ENCODE data around the gene ABHD6. TPM values are rescaled to one million over a fixed set of nuclear protein-coding genes. Genes with fewer than 3 reads are reported as not detected.

The ABHD6 gene
- total RNA-seq, 1 experiment from 2014 or later: 6.5 TPM

- Histone ChIP-seq H4K20me1 (ENCODE audit: insufficient read depth) (peaks cover 24% of the 10 kb centered on the region), H3K36me3 (ENCODE audit: low read depth) (no peaks in the 10 kb centered on the region), H3K4me3 (no peak overlapping the region), H3K79me2 (ENCODE audit: low read depth) (no peaks in the 10 kb centered on the region), H3K4me2 (no peak overlapping the region), H2AFZ (no peak overlapping the region), H3K27me3 (ENCODE audit: insufficient read depth, low read depth) (no peaks in the 10 kb centered on the region), H3K9me3 (ENCODE audit: insufficient read depth, low read depth) (no peaks in the 10 kb centered on the region), H3K27ac (no peak overlapping the region), H3F3A (ENCODE audit: insufficient read depth, low read depth) (peaks cover 11% of the 10 kb centered on the region; the same call in 1 of the 2 replicates), H3K4me1 (replicated peaks; ENCODE audit: insufficient read depth) (no peaks in the 10 kb centered on the region), H3K9me2 (ENCODE audit: insufficient read depth) (no peaks in the 10 kb centered on the region)
- ChIA-PET POLR2A (ENCODE audit: unreplicated experiment) (no interaction called here), CTCF (no interaction called here)
- TF ChIP-seq, protein P1, sequence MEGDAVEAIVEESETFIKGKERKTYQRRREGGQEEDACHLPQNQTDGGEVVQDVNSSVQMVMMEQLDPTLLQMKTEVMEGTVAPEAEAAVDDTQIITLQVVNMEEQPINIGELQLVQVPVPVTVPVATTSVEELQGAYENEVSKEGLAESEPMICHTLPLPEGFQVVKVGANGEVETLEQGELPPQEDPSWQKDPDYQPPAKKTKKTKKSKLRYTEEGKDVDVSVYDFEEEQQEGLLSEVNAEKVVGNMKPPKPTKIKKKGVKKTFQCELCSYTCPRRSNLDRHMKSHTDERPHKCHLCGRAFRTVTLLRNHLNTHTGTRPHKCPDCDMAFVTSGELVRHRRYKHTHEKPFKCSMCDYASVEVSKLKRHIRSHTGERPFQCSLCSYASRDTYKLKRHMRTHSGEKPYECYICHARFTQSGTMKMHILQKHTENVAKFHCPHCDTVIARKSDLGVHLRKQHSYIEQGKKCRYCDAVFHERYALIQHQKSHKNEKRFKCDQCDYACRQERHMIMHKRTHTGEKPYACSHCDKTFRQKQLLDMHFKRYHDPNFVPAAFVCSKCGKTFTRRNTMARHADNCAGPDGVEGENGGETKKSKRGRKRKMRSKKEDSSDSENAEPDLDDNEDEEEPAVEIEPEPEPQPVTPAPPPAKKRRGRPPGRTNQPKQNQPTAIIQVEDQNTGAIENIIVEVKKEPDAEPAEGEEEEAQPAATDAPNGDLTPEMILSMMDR (conservative IDR thresholded peaks at IDR 0.05): no peak
- no peak for TF ChIP-seq EZH2 (IDR thresholded peaks at IDR 0.05; ENCODE audit: low read depth)
- TSS peak; percentile 1 for BruUV-seq (replicated peaks)
- intact Hi-C loops (cut with micrococcal nuclease; ENCODE audit: unreplicated experiment): loop anchor here (1.0 to 5.0 kb wide), 4 partner anchors 93 to 306 kb away; no protein-coding TSS in a partner anchor
- DNase-seq: no peak
Measured at GRCh38 chr3:58321791-58322190, 84.2 kb downstream of the ABHD6 start.

GRCh38 chr3:58322793-58323192 is 85.2 kb downstream of the ABHD6 start:
- intact Hi-C loops (cut with micrococcal nuclease; ENCODE audit: unreplicated experiment): loop anchor here (5.0 kb wide), 2 partner anchors 140 to 305 kb away; no protein-coding TSS in a partner anchor
- Histone ChIP-seq H3K27me3 (ENCODE audit: insufficient read depth, low read depth) (no peaks in the 10 kb centered on the region), H3K4me1 (replicated peaks; ENCODE audit: insufficient read depth) (no peaks in the 10 kb centered on the region), H3K4me2 (no peak overlapping the region), H3F3A (ENCODE audit: insufficient read depth, low read depth) (peaks cover 11% of the 10 kb centered on the region; the same call in 1 of the 2 replicates), H3K9me3 (ENCODE audit: insufficient read depth, low read depth) (no peaks in the 10 kb centered on the region), H4K20me1 (ENCODE audit: insufficient read depth) (peaks cover 22% of the 10 kb centered on the region), H3K36me3 (ENCODE audit: low read depth) (no peaks in the 10 kb centered on the region), H2AFZ (no peak overlapping the region), H3K27ac (no peak overlapping the region), H3K9me2 (ENCODE audit: insufficient read depth) (no peaks in the 10 kb centered on the region), H3K79me2 (ENCODE audit: low read depth) (no peaks in the 10 kb centered on the region), H3K4me3 (no peak overlapping the region)
- ChIA-PET CTCF (no interaction called here), POLR2A (ENCODE audit: unreplicated experiment) (no interaction called here)
- no peak for DNase-seq
- no peak for TF ChIP-seq EZH2 (IDR thresholded peaks at IDR 0.05; ENCODE audit: low read depth)
- TF ChIP-seq, protein P1 (conservative IDR thresholded peaks at IDR 0.05): no peak
- BruUV-seq (replicated peaks): no TSS peak

GRCh38 chr3:58323529-58324390 is 86.2 kb downstream of the ABHD6 start:
- no peak for DNase-seq
- H4K20me1 ChIP-seq (ENCODE audit: insufficient read depth): peaks cover 13% of the 10 kb centered on the region
- POLR2A ChIA-PET (ENCODE audit: unreplicated experiment): no interaction called here
- no TSS peak for BruUV-seq (replicated peaks)
- peaks cover 7% of the 10 kb centered on the region; the same call in 1 of the 2 replicates for H3F3A ChIP-seq (ENCODE audit: insufficient read depth, low read depth)
- CTCF ChIA-PET: no interaction called here
- H3K9me3 ChIP-seq (ENCODE audit: insufficient read depth, low read depth): no peaks in the 10 kb centered on the region
- intact Hi-C loops (cut with micrococcal nuclease; ENCODE audit: unreplicated experiment): loop anchor here (5.0 kb wide), 2 partner anchors 139 to 304 kb away; no protein-coding TSS in a partner anchor
- no peaks in the 10 kb centered on the region for H3K79me2 ChIP-seq (ENCODE audit: low read depth)
- H3K27ac ChIP-seq: no peak overlapping the region
- no peak overlapping the region for H2AFZ ChIP-seq
- TF ChIP-seq, protein P1 (conservative IDR thresholded peaks at IDR 0.05): no peak
- no peak for TF ChIP-seq EZH2 (IDR thresholded peaks at IDR 0.05; ENCODE audit: low read depth)
- no peaks in the 10 kb centered on the region for H3K4me1 ChIP-seq (replicated peaks; ENCODE audit: insufficient read depth)
- H3K27me3 ChIP-seq (ENCODE audit: insufficient read depth, low read depth): no peaks in the 10 kb centered on the region
- no peaks in the 10 kb centered on the region for H3K9me2 ChIP-seq (ENCODE audit: insufficient read depth)
- no peak overlapping the region for H3K4me2 ChIP-seq
- no peaks in the 10 kb centered on the region for H3K36me3 ChIP-seq (ENCODE audit: low read depth)
- H3K4me3 ChIP-seq: no peak overlapping the region
